Measurements from ENCODE around the gene CTBP2.

Gene CTBP2

DNA sequence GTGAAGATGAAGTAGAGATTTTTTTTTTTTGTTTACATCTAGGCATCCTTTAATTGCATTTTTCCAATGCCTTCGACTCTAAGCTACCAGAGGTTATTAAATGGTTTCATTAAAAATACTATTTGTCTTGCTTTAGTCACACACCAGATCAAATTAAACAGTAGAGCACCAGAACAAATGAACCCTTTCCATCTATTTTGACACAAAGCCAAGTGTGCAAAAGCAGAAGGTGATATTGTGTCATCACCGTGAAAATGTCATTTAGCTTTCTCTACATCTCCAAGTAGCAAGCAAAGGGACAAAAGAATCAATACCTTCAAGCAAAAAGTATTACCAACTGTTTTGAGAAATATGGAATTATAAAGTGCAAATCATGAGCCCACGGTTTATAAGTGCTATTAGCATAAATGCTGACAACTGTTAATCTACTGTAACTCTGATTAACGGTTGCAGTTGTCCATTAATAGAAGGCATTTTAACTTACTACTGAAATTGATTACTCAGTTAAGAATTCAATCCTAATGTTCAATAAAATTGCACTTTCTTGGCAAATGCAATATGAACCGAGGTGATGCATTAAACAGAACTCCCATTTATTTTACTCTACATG is 49.1 kb downstream of the CTBP2 start:
- no peak for DNase-seq
- H2AFZ ChIP-seq (ENCODE audit: low read length), result no peak overlapping the region
- H3K4me3 ChIP-seq (ENCODE audit: low read length), result no peak overlapping the region
- no peak overlapping the region for H3K4me2 ChIP-seq (ENCODE audit: low read depth, low read length)
- no peaks in the 10 kb centered on the region for H4K20me1 ChIP-seq (ENCODE audit: insufficient read depth, low read length)
- H3K9me2 ChIP-seq (replicated peaks; ENCODE audit: insufficient read depth, low read length), result no peaks in the 10 kb centered on the region
- TF ChIP-seq EZH2phosphoT487 (IDR thresholded peaks at IDR 0.05; ENCODE audit: low read length) (no peak), EZH2 (optimal IDR thresholded peaks at IDR 0.05; ENCODE audit: low read depth, low read length) (no peak)
- TF ChIP-seq, protein P1, sequence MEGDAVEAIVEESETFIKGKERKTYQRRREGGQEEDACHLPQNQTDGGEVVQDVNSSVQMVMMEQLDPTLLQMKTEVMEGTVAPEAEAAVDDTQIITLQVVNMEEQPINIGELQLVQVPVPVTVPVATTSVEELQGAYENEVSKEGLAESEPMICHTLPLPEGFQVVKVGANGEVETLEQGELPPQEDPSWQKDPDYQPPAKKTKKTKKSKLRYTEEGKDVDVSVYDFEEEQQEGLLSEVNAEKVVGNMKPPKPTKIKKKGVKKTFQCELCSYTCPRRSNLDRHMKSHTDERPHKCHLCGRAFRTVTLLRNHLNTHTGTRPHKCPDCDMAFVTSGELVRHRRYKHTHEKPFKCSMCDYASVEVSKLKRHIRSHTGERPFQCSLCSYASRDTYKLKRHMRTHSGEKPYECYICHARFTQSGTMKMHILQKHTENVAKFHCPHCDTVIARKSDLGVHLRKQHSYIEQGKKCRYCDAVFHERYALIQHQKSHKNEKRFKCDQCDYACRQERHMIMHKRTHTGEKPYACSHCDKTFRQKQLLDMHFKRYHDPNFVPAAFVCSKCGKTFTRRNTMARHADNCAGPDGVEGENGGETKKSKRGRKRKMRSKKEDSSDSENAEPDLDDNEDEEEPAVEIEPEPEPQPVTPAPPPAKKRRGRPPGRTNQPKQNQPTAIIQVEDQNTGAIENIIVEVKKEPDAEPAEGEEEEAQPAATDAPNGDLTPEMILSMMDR (IDR thresholded peaks at IDR 0.05; ENCODE audit: low read length), result no peak
- H3K79me2 ChIP-seq (ENCODE audit: low read length), result no peaks in the 10 kb centered on the region
- no peaks in the 10 kb centered on the region for H3K9me3 ChIP-seq (replicated peaks; ENCODE audit: insufficient read depth, low read length)
- no peaks in the 10 kb centered on the region for H3K4me1 ChIP-seq (ENCODE audit: low read length)
- no peak overlapping the region for H3K27ac ChIP-seq (ENCODE audit: low read length)
- peaks cover 51% of the 10 kb centered on the region for H3K27me3 ChIP-seq (replicated peaks; ENCODE audit: insufficient read depth, low read length)
- no peak overlapping the region for H3K9ac ChIP-seq (ENCODE audit: low read length)
- H3F3A ChIP-seq (ENCODE audit: insufficient read depth, low read length), result no peaks in the 10 kb centered on the region
- no peaks in the 10 kb centered on the region for H3K36me3 ChIP-seq (replicated peaks; ENCODE audit: insufficient read depth, low read length)

DNA sequence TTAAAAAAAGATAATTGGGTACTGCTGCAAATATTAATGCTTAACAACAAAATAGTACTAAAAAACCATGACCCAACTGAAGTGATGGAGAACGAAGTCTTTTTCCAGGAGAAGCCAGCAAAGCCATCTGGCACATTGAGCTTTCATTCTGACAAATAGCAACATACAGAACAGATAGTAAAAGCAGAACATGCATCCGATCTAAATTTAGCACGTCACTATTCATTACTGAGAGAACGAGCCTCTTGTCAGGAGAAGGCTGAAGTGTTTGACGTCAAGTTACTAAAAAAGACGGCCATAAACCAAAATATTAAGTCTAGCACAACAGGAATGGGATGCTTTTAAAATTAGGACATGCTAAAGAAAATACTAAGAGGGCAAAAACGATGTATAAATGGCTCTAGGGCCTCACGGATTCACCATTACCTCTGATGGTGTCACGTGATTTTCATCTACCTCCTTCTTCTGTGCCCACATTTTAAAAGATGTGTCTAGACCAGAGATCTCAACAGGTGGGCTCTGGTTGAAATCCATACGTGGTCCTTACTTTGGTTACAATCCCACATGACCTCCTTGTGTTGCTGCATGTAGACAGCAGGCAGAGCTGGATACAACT is 52.3 kb downstream of the CTBP2 start:
- no peaks in the 10 kb centered on the region for H3K79me2 ChIP-seq (ENCODE audit: low read length)
- H3K4me2 ChIP-seq (ENCODE audit: low read depth, low read length), result no peak overlapping the region
- no peak overlapping the region for H3K27ac ChIP-seq (ENCODE audit: low read length)
- no peak overlapping the region for H3K9ac ChIP-seq (ENCODE audit: low read length)
- no peaks in the 10 kb centered on the region for H3K9me2 ChIP-seq (replicated peaks; ENCODE audit: insufficient read depth, low read length)
- DNase-seq, result no peak
- H3K4me1 ChIP-seq (ENCODE audit: low read length), result no peaks in the 10 kb centered on the region
- no peaks in the 10 kb centered on the region for H4K20me1 ChIP-seq (ENCODE audit: insufficient read depth, low read length)
- H3K9me3 ChIP-seq (replicated peaks; ENCODE audit: insufficient read depth, low read length), result no peaks in the 10 kb centered on the region
- H3K27me3 ChIP-seq (replicated peaks; ENCODE audit: insufficient read depth, low read length), result peaks cover 63% of the 10 kb centered on the region
- no peak overlapping the region for H2AFZ ChIP-seq (ENCODE audit: low read length)
- no peak overlapping the region for H3K4me3 ChIP-seq (ENCODE audit: low read length)
- TF ChIP-seq EZH2phosphoT487 (IDR thresholded peaks at IDR 0.05; ENCODE audit: low read length) (no peak), EZH2 (optimal IDR thresholded peaks at IDR 0.05; ENCODE audit: low read depth, low read length) (no peak)
- TF ChIP-seq, protein P1 (IDR thresholded peaks at IDR 0.05; ENCODE audit: low read length), result no peak
- no peaks in the 10 kb centered on the region for H3K36me3 ChIP-seq (replicated peaks; ENCODE audit: insufficient read depth, low read length)
- H3F3A ChIP-seq (ENCODE audit: insufficient read depth, low read length), result no peaks in the 10 kb centered on the region

DNA sequence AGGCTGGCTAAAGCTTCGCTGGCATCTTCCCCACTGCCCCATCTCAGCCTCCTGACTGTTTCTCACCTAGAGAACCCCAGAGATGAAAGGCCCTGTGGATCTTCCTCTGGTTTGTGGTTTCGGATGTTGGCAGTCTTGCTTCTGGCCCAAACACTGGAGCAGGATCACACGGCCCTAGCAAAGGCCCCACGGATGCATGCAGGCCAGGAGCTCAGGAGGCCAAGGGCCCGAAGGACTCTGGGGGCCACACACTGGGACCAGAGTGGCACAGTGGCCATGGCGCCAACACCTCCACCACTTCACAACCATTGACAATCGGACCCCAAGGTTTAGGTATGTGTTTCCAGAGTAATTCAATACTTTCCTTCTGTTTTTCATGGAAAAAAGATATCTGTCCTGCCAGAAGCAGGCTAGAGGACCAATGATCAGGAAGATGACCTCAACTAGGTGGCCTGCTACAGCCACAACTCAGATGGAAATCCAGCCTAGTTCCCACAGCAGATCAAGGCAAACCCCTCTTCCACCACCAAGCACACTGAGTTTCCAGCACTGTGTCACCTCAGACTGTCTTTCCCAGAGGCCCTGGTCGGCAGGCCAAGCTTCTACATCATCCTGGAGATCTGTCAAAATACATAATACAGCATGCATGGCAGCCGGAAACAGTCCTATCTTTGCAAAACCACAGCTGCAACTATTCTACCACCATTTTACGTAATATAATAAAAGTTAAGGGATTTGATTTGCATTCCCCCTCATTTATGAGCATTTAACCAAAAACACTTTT is 53.0 kb downstream of the CTBP2 start:
- H3K79me2 ChIP-seq (ENCODE audit: low read length), result no peaks in the 10 kb centered on the region
- H3K9me3 ChIP-seq (replicated peaks; ENCODE audit: insufficient read depth, low read length), result no peaks in the 10 kb centered on the region
- H3K4me1 ChIP-seq (ENCODE audit: low read length), result no peaks in the 10 kb centered on the region
- no peaks in the 10 kb centered on the region for H4K20me1 ChIP-seq (ENCODE audit: insufficient read depth, low read length)
- H3K36me3 ChIP-seq (replicated peaks; ENCODE audit: insufficient read depth, low read length), result no peaks in the 10 kb centered on the region
- TF ChIP-seq, protein P1 (IDR thresholded peaks at IDR 0.05; ENCODE audit: low read length), result no peak
- TF ChIP-seq EZH2 (optimal IDR thresholded peaks at IDR 0.05; ENCODE audit: low read depth, low read length), result no peak
- TF ChIP-seq EZH2phosphoT487 (IDR thresholded peaks at IDR 0.05; ENCODE audit: low read length), result no peak
- no peak overlapping the region for H3K4me2 ChIP-seq (ENCODE audit: low read depth, low read length)
- H2AFZ ChIP-seq (ENCODE audit: low read length), result no peak overlapping the region
- H3K9me2 ChIP-seq (replicated peaks; ENCODE audit: insufficient read depth, low read length), result no peaks in the 10 kb centered on the region
- DNase-seq, result no peak
- no peaks in the 10 kb centered on the region for H3F3A ChIP-seq (ENCODE audit: insufficient read depth, low read length)
- peaks cover 63% of the 10 kb centered on the region for H3K27me3 ChIP-seq (replicated peaks; ENCODE audit: insufficient read depth, low read length)
- no peak overlapping the region for H3K9ac ChIP-seq (ENCODE audit: low read length)
- no peak overlapping the region for H3K27ac ChIP-seq (ENCODE audit: low read length)
- H3K4me3 ChIP-seq (ENCODE audit: low read length), result no peak overlapping the region

Data from MM.1S (cell line).